ENCODE results near the gene PRPH2. TPM values are rescaled to one million over a fixed set of nuclear protein-coding genes. Genes with fewer than 3 reads are reported as not detected.
"Not testable (repeated sequence)": the region's sequence is repeated elsewhere in the genome, so short reads cannot be mapped to it uniquely, and the experiment has no call there.

Gene PRPH2
- total and polyA plus RNA-seq, 2 donors from 2014 or later, result 0.75 to 1.6 TPM

DNA sequence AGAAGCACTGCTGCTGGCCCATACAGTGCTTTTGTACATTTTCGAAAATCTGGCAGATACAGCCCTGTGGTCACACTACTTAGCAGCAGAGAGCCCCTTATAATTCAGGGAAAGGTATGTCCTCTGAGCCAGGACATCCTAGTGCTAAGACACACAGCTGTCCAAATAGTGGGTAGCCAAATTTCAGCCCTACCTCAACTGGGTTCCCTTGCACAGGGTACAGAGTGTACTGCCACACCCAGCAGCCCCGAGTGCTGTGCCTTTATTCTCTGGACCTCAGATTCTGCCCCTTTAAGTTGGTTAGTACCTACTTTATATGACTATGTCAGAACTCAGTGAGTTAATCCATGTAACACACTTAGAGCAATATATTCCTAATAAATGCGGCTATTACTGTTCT is 47.6 kb downstream of the PRPH2 start:
- peaks cover 20 to 83% (median 50%) of the 10 kb centered on the region in 3 donors for H3K36me3 ChIP-seq (ENCODE audit: control insufficient read depth in 2 of 3, insufficient read depth in 3 of 3, low read length in 3 of 3)
- H3K27me3 ChIP-seq (ENCODE audit: control insufficient read depth, insufficient read depth, low read length), result no peaks in the 10 kb centered on the region
- H3K27ac ChIP-seq (ENCODE audit: low read depth in 2 of 2, low read length in 2 of 2), result no peak overlapping the region
- H3K4me1 ChIP-seq (ENCODE audit: control insufficient read depth in 2 of 3, insufficient read depth in 2 of 3, low read depth in 1 of 3, low read length in 3 of 3), result no peaks in the 10 kb centered on the region
- H3K4me3 ChIP-seq (ENCODE audit: low read length in 3 of 3), result no peak overlapping the region
- no peak overlapping the region for H3K9ac ChIP-seq (ENCODE audit: low read length in 3 of 3)
- TF ChIP-seq, protein P1, sequence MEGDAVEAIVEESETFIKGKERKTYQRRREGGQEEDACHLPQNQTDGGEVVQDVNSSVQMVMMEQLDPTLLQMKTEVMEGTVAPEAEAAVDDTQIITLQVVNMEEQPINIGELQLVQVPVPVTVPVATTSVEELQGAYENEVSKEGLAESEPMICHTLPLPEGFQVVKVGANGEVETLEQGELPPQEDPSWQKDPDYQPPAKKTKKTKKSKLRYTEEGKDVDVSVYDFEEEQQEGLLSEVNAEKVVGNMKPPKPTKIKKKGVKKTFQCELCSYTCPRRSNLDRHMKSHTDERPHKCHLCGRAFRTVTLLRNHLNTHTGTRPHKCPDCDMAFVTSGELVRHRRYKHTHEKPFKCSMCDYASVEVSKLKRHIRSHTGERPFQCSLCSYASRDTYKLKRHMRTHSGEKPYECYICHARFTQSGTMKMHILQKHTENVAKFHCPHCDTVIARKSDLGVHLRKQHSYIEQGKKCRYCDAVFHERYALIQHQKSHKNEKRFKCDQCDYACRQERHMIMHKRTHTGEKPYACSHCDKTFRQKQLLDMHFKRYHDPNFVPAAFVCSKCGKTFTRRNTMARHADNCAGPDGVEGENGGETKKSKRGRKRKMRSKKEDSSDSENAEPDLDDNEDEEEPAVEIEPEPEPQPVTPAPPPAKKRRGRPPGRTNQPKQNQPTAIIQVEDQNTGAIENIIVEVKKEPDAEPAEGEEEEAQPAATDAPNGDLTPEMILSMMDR (IDR thresholded peaks at IDR 0.05; ENCODE audit: borderline replicate concordance, extremely low read depth, insufficient read depth), result no peak
- no peak for DNase-seq
- no peaks in the 10 kb centered on the region for H3K9me3 ChIP-seq (ENCODE audit: control insufficient read depth in 2 of 3, insufficient read depth in 1 of 3, low read length in 3 of 3)
- intact Hi-C loops (cut with DNase I), result no loop called here
- no peak for FAIRE-seq

DNA sequence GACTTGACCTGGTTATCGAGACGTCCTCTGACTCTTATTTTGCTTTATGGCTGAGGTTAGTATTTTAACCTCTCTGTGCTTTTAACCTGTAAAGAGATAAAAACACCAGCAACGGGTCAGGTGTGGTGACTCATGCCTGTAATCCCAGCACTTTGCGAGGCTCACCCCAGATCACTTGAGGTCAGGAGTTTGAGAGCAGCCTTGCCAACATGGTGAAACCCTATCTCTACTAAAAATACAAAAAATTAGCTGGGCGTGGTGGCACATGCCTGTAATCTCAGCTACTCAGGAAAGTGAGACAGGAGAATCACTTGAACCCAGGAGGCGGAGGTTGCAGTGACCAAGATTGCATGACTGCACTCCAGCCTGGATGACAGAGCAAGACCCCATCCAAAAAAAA is 48.0 kb downstream of the PRPH2 start:
- H3K27me3 ChIP-seq (ENCODE audit: control insufficient read depth, insufficient read depth, low read length); DNase-seq; H3K27ac ChIP-seq (ENCODE audit: low read depth in 2 of 2, low read length in 2 of 2); H3K4me1 ChIP-seq (ENCODE audit: control insufficient read depth in 2 of 3, insufficient read depth in 2 of 3, low read depth in 1 of 3, low read length in 3 of 3); H3K9ac ChIP-seq (ENCODE audit: low read length in 3 of 3); intact Hi-C loops (cut with DNase I); H3K9me3 ChIP-seq (ENCODE audit: control insufficient read depth in 2 of 3, insufficient read depth in 1 of 3, low read length in 3 of 3); H3K4me3 ChIP-seq (ENCODE audit: low read length in 3 of 3); FAIRE-seq: not testable (repeated sequence)
- H3K36me3 ChIP-seq (ENCODE audit: control insufficient read depth in 2 of 3, insufficient read depth in 3 of 3, low read length in 3 of 3), result peaks cover 23 to 84% (median 49%) of the 10 kb centered on the region in 3 donors

DNA sequence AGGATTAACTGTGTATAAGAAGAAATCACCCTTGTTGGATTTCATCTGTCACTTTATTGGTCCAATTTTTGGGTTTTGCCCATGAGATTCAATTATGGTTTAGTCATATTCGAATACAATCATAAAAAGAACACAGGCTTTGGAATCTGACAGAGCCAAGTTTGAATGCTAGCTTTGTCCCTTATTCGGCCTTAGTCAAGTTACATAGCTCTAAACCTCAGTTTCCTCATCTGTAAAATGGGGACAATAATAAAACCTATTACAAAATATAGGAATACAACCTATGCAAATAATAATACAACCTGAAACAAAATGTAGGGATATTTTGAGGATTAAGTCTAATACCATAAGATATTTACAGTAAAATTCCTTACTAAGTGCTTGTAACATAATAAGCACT is 57.7 kb downstream of the PRPH2 start:
- Histone ChIP-seq H3K9ac (ENCODE audit: low read length in 3 of 3) (no peak overlapping the region), H3K36me3 (ENCODE audit: control insufficient read depth in 2 of 3, insufficient read depth in 3 of 3, low read length in 3 of 3) (peaks cover 13 to 47% (median 23%) of the 10 kb centered on the region in 3 donors), H3K4me1 (ENCODE audit: control insufficient read depth in 2 of 3, insufficient read depth in 2 of 3, low read depth in 1 of 3, low read length in 3 of 3) (no peaks in the 10 kb centered on the region), H3K27me3 (ENCODE audit: control insufficient read depth, insufficient read depth, low read length) (no peaks in the 10 kb centered on the region), H3K4me3 (ENCODE audit: low read length in 3 of 3) (no peak overlapping the region), H3K27ac (ENCODE audit: low read depth in 2 of 2, low read length in 2 of 2) (no peak overlapping the region), H3K9me3 (ENCODE audit: control insufficient read depth in 2 of 3, insufficient read depth in 1 of 3, low read length in 3 of 3) (no peaks in the 10 kb centered on the region)
- intact Hi-C loops (cut with DNase I), result loop anchor here (5.0 to 10.0 kb wide), 2 partner anchors 60 to 213 kb away; partner anchors contain the start of genes PRPH2 and RPL7L1
- FAIRE-seq (no peak), DNase-seq (no peak)
- TF ChIP-seq, protein P1 (IDR thresholded peaks at IDR 0.05; ENCODE audit: borderline replicate concordance, extremely low read depth, insufficient read depth), result no peak

DNA sequence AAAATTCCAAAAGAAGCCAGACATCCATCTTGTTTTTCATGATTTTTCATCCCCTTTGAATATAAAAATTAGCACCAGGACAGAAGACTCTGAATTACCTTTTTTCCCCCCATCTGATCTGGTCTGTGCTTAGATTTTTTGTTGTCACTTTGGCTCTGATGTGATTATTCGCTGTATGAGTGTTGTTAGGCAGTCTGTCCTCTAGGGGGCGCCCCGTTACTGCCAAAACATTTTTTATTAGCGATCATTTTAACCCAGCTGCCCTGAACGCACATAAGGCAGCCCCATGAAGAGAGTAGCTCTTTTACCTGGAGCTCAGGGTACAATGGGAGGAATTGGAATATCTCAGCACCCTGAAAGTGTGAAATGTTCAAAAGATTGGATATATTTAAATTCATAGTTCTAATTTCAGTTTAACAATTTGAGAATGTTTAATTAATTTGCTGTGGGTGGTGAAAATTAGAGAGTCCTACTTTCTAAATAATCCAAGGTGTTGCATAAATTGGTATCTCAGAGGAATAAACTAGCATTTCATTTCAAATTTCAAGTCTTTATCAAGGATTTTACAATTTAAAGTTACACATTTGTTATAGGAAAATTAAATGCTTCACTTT is 60.8 kb downstream of the PRPH2 start:
- TF ChIP-seq, protein P1 (IDR thresholded peaks at IDR 0.05; ENCODE audit: borderline replicate concordance, extremely low read depth, insufficient read depth), result peak; percentile 95
- DNase-seq (peak; percentile 80 to 90 (median 82)), FAIRE-seq (peak; percentile 76)
- no peak overlapping the region for H3K4me3 ChIP-seq (ENCODE audit: low read length in 3 of 3)
- H3K4me1 ChIP-seq (ENCODE audit: control insufficient read depth in 2 of 3, insufficient read depth in 2 of 3, low read depth in 1 of 3, low read length in 3 of 3), result no peaks in the 10 kb centered on the region
- H3K36me3 ChIP-seq (ENCODE audit: control insufficient read depth in 2 of 3, insufficient read depth in 3 of 3, low read length in 3 of 3), result peaks cover 11 to 56% (median 27%) of the 10 kb centered on the region in 3 donors
- H3K27ac ChIP-seq (ENCODE audit: low read depth in 2 of 2, low read length in 2 of 2), result no peak overlapping the region
- intact Hi-C loops (cut with DNase I), result loop anchor here (5.0 to 10.0 kb wide), 2 partner anchors 63 to 216 kb away; partner anchors contain the start of genes PRPH2 and RPL7L1
- H3K9ac ChIP-seq (ENCODE audit: low read length in 3 of 3), result no peak overlapping the region
- H3K27me3 ChIP-seq (ENCODE audit: control insufficient read depth, insufficient read depth, low read length), result no peaks in the 10 kb centered on the region
- H3K9me3 ChIP-seq (ENCODE audit: control insufficient read depth in 2 of 3, insufficient read depth in 1 of 3, low read length in 3 of 3), result no peaks in the 10 kb centered on the region

Data from kidney (tissue), 14 donors.